GM18505 (cell line): Measurements from ENCODE around the gene CSMD2.

ENCODE experiments used
- ATAC-seq: cut with Tn5 transposase; IDR thresholded peaks from one replicate; pipeline ENCODE4 v1.9.1; 2021; ENCODE audit not compliant: unreplicated experiment
- POLR2A ChIP-seq: IDR thresholded peaks from 4 replicates; pipeline ENCODE4 v1.6.1; 2011; ENCODE audit warnings: borderline replicate concordance; ENCODE audit not compliant: insufficient read depth, insufficient read length; ENCODE audit errors: extremely low read depth

Gene CSMD2

GRCh38 chr1:33853431-33853830 is 311.6 kb downstream of the CSMD2 start:
- TF ChIP-seq POLR2A: no peak
- ATAC-seq: no peak

GRCh38 chr1:33852711-33853110 is 312.3 kb downstream of the CSMD2 start:
- no peak for TF ChIP-seq POLR2A
- ATAC-seq: no peak

DNA sequence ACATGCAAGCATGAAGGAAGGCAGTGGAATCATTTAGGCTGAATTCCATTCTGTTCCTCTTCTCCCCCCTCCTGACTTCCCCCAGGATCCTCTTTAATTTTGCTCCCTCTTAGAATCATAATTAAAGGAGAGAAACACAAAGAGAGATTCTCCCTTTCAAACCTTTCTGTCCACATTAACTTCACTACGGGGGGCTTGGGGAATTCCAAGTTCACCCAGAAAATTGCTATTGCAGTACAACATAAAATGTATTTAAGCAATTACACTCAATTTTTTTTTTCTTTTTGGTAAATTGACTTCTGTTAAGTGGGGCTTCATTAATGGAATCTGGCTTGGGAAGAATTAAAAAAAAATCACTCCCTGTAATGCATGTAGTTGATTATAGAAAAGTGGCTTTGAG is 314.5 kb downstream of the CSMD2 start:
- no peak for TF ChIP-seq POLR2A
- ATAC-seq: no peak

DNA sequence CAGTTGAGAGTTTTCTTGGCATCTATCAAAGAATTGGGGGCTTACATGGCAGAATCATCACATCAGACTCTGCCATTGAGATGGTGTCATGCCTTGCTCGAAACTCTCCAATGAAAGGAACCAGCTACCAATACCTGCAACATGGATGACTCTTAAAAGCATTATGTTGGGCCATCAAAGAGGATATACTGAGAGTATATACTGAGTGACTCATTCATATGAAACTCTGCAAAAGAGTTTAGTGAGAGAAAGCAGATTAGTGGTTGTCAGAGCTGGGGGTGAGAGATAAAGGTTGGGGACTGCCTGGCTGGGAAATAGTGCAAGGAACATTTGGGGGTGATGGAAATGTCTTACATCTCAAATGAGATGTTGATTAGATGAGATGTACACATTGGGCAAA is 315.8 kb downstream of the CSMD2 start:
- no peak for TF ChIP-seq POLR2A
- ATAC-seq: no peak

DNA sequence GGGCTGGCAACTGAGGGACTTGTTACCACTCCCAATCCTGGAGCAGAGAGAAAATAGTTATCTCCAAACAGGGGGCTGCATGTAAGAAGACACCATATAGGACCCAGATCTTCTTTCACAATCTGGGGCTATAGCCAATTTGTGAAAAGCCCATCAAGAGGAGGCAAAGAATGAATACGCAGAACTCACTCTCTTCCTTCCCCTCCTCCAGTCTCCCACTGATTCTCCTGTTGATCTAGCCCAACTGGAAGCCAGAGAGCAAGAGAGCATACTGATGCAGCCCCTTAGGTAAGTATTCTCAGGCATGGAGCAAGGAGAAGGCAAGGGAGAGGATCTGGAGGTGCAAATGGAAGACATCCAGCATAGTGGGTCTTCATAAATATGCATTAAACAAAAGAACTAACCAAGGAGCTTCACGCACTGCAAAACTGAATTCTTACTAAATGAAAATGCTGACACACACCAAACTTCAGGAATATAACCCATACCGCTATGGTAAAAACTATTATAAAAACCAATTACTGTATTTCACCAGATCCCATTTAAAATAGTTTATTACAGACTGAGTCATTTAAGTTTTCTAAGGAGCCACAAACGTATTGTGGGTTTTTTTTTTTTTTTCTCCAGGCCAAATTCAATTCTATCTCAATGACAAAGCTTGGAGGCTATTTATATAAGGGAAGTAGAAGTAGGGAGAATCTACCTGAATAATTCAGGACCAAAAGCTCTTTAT is 316.7 kb downstream of the CSMD2 start:
- ATAC-seq: no peak
- TF ChIP-seq POLR2A: no peak

DNA sequence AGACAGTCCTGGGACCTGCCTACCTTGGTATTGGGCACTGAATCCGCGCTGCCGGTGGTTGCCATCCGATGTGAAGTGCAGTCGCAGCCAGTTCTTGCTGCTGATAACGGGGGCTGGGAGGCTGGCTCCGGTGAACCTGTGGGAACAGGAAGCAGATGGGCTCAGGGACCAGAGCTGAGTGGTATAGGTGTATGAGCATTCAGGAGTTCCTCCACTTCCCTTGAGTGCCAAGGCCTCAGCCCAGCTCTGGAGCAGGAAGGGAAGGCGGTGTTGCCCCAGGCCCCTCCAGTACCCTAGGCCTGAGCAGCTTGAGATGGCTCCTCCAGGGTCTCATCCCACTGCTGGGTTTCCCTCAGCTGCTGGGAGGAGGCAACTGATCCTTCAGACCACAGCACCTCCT is 318.2 kb downstream of the CSMD2 start:
- TF ChIP-seq POLR2A: no peak
- ATAC-seq: no peak

GRCh38 chr1:33844166-33844565 is 320.9 kb downstream of the CSMD2 start:
- ATAC-seq: no peak
- TF ChIP-seq POLR2A: no peak

GRCh38 chr1:33842348-33842747 is 322.7 kb downstream of the CSMD2 start:
- no peak for TF ChIP-seq POLR2A
- no peak for ATAC-seq

- no peak for ATAC-seq
- no peak for TF ChIP-seq POLR2A
These were observed 323.5 kb downstream of the CSMD2 start for GRCh38 chr1:33841494-33841893.

DNA sequence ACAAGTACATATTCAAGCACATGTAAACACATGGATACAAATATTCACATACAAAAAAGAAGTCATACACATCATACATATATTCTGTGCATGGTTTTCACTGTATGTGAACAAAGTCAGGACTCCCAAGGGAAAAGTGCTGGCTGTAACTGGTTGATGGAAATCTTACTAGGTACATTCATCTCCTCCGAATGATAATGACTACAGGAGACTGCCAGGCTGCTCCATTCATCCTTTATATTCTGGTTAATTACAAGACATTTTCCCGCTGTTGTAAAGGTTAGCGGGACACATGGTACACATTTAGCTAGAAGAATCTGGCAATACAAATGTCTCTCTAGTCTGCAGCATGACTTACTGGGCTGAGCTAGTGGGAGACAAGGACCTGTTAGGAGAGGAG is 327.4 kb downstream of the CSMD2 start:
- no peak for TF ChIP-seq POLR2A
- ATAC-seq: no peak

DNA sequence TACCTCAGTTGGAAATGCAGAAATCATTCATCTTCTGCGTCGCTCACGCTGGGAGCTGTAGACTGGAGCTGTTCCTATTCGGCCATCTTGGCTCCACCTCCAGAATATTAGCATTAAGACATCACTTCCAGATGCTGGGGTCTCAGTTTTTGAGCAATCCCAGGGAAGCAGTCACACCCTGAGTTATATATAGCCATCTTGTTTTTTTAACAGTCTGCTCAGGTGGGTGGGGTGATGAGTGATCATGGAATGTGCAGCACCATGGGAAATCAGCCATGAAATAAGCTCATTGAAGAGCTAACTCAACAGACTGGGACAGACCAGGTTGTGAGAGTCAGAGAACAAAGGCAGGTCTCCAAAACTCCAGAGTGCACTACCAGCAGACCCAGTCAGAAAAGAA is 328.1 kb downstream of the CSMD2 start:
- ATAC-seq: no peak
- no peak for TF ChIP-seq POLR2A

- TF ChIP-seq POLR2A: no peak
- ATAC-seq: no peak
These were observed 336.4 kb downstream of the CSMD2 start for GRCh38 chr1:33828654-33829053.

DNA sequence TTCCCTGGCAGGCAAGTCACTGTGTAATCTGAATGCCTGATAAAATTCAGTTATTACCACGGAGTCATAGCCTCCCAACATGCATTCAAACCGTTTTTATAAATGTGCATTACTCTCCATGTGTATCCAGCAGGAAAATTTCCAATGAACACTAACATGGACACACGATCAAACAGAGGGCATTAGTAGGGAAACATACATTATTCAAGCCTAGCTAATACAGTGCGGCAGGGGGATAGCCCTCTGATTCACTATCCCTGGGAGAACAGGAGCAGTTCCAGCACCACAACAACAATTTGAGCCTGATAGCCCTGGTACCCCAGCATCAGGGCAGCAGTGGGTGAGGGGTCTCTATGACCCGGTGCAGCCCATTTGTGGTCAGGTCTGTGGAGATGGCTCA is 337.0 kb downstream of the CSMD2 start:
- no peak for TF ChIP-seq POLR2A
- ATAC-seq: no peak

GRCh38 chr1:33826711-33827110 is 338.3 kb downstream of the CSMD2 start:
- ATAC-seq: no peak

GRCh38 chr1:33826311-33826710 is 338.7 kb downstream of the CSMD2 start:
- no peak for ATAC-seq
- TF ChIP-seq POLR2A: no peak

More at GRCh38 chr1:33826711-33827110, 338.3 kb downstream of the CSMD2 start:
- TF ChIP-seq POLR2A: no peak

DNA sequence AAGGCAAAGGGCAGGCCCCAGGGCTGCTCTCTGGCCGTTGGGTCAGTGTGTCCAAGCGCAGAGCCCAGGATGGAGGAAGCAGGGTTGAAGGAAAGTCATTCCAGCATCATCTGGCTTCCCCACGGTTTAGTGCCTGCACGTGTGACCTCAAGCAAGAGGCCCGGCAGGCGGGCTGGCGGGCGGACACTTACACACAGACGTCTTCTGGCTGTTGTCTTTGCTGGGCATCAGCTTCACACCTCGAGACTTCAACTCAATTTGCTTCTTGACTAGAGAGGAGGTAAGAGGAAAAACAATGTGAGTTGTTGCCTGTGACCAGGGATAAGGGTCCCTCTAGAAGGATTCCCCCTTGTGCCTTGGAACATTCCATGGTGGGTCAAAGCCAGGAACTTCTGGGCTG is 339.5 kb downstream of the CSMD2 start:
- no peak for TF ChIP-seq POLR2A
- ATAC-seq: no peak

DNA sequence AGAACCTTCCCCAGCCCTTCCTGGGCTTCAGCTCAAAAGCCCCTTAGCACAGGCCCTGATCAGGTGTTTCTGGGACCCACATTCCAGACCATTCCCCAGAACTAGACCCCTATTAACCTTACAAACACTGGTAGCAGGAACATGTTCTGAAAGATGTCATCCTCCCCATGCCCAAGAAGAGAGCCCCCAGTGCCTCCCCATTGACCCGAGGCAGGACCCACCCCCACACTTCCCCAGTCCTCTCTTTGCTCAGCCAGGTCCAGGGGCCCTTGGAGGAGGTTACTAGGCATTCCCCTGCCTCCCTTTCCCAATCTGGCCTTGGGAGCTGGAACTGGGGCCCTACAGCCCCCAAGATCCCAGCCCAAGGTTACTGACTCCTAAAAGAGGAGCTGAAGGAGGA is 340.1 kb downstream of the CSMD2 start:
- ATAC-seq: no peak
- no peak for TF ChIP-seq POLR2A
